Middle frontal gyrus (tissue), 1 donor: ENCODE measurements around the gene RAD50.
"Not testable (repeated sequence)": the region's sequence is repeated elsewhere in the genome, so short reads cannot be mapped to it uniquely, and the experiment has no call there.

ENCODE experiments used
- DNase-seq: peaks from one replicate; pipeline ENCODE4 v3.0.0-alpha.2; 2015; ENCODE audit warnings: low spot score; ENCODE audit errors: extremely low spot score

The RAD50 gene

DNA sequence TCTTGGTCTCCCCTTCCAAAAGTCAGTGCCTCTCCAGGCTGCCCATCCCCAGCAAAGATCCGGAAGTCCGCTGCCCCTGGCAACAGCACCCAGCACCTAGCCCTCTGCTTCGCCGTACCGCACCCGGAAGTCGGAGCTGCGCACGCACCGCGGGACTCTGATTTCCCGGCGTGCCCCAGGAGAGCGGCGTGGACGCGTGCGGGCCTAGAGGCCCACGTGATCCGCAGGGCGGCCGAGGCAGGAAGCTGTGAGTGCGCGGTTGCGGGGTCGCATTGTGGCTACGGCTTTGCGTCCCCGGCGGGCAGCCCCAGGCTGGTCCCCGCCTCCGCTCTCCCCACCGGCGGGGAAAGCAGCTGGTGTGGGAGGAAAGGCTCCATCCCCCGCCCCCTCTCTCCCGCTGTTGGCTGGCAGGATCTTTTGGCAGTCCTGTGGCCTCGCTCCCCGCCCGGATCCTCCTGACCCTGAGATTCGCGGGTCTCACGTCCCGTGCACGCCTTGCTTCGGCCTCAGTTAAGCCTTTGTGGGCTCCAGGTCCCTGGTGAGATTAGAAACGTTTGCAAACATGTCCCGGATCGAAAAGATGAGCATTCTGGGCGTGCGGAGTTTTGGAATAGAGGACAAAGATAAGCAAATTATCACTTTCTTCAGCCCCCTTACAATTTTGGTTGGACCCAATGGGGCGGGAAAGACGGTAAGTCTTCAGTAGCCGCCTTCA is at the start of gene RAD50:
TSS of gene RAD50 (plus strand) at position 215 of the 715 bp plus-strand sequence. CDS start at position 563, 348 bp downstream.
- peak; percentile 91 for DNase-seq

GRCh38 chr5:132510076-132510475 is 46.7 kb upstream of the RAD50 start:
- DNase-seq, result no peak

- not testable (repeated sequence) for DNase-seq
These were observed 43.0 kb upstream of the RAD50 start for GRCh38 chr5:132513618-132514336.

DNA sequence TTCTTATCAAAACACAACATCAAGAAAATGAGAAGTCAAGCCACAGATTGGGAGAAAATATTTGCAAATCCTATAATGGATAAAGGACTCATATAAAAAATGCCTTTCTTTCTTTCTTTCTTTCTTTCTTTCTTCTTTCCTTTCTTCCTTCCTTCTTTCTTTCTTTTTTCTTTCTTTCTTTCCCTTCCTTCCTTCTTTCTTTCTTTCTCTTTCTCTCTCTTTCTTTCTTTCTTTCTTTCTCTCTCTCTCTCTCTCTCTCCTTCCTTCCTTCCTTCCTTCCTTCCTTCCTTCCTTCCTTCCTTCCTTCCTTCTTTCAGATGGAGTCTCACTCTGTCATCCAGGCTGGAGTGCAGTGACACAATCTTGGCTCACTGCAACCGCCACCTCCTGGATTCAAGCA is 34.7 kb upstream of the RAD50 start:
- DNase-seq, result not testable (repeated sequence)

DNA sequence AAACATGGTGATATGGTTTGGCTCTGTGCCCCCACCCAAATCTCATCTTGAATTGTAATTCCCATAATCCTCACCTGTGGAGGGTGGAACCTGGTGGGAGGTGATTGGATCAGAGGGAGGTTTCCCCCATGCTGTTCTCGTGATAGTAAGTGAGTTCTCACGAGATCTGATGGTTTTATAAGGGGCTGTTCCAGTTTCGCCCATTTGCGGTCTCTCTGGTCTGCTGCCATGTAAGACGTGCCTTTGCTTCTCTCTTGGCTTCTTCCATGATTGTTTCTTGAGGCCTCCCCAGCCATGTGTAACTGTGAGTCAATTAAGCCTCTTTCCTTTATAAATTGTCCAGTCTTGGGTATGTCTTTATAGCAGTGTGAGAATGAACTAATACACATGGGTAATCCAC is 31.9 kb upstream of the RAD50 start:
- not testable (repeated sequence) for DNase-seq

- DNase-seq, result no peak
These were observed 31.5 kb upstream of the RAD50 start for GRCh38 chr5:132525299-132525724.

DNA sequence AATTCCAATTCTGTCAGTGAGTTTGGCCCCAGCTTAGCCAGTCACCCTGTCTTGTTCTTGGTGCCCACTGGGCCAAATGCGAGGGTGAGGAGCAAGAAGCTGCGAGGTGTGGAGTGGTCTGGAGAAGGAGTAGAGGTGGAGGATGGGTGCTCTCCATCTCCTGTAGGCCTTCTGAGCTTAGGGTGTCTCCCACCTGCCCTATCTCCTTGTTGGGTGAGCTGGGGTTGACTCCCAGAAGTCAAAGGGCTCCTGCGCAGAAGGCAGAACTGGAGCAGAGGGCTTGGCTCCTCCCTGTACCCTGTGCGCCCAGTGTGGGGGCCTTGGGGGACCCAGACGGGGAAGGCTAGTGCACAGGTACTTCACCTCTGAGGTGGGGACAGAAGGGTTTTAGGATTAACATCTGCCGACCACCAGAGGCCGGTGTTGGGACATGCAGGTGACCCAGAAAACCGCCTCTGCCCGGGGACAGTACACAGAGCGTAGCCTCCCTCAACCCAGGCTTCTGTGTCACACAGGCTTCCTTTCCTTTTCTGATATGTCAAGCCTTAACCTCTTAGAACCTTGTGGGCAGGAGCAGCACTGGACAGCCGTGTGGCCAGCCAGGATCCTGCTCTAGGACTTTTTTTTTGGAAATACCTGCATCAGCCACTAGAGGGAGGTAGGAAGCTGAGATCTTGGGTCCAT is 30.3 kb upstream of the RAD50 start:
- no peak for DNase-seq

DNA sequence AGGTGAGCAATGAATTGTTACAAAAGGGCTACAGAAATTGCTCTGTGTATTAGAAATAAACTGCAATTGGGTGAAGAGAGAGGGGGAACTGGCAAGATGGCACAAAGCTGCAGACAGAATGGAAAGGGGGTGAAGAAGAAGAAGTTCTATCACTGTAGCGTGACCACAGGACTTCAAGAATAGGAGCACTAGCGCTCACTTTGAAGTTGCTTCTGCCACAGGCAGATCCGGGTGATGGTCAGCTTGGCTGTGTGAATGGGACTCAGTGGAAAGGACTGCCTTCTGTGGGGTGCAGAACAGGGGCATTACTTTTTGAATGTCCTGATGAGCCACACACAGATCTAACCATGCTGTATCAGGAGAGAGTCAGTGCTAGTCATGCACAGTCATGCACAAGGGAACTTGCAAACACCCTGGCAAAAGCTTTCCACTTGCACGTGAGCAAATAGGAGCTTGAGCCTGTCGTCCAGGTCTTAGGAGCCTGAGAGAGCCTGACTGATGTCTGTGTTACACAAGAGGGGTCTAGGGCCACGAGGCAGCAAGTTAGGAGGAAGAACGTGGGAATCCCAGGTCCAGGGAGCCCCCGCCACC is 29.7 kb upstream of the RAD50 start:
- no peak for DNase-seq

DNA sequence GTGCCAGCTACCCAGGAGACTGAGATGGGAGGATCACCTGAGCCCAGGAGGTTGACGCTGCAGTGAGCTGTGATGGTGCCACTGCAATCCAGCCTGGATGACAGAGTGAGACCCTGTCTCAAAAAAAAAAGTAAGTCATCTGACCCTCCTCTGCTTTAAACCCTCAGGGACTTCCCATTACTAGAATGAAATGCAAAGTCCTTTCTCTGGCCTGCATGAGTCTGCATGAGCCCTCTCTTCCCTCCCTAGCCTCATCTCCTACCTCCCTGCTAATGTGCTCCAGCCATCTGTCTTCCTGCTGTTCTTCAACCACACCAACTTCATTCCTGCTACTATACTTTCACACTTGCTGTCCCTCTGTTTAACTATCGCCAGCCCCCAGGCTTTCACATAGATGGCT is 28.8 kb upstream of the RAD50 start:
- DNase-seq, result no peak

DNA sequence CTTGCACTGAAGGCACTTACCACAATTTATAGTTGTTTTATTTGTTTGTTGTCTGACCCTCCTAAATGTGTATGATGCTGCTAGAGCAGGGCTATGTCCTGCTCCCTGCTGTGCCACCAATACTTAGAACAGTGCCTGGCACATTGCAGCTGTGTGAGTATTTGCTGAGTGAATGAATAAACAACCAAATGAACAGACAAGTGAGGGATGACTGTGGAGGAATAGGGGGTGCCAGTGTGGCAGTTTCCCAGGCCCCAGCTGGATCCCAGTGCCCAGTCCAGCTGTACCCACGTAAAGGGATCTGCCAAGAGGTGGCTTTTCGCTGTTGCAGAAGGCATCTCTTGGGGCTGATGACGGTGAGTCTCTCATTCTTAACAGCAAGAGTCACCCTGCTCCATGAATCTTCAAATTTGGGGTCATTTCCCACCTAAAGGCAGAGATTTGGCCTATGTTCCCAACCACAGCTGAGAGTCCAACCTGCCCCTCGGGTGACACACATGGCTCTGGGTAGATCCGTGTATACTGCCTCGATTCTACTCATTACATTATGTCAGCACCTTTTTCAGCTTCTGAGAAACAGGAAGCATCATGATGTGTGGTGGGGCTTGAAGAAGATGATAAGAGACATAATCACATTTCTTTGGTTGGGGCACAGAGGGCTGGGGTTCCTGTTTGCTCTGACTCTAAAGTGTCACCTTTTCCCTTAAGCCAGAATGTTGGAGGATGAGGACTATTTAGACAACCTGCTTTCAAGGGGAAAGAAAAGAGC is 27.7 kb upstream of the RAD50 start:
- DNase-seq, result no peak

GRCh38 chr5:132530946-132531345 is 25.8 kb upstream of the RAD50 start:
- DNase-seq, result no peak

- DNase-seq, result no peak
These were observed 17.1 kb upstream of the RAD50 start for GRCh38 chr5:132539716-132540115.

DNA sequence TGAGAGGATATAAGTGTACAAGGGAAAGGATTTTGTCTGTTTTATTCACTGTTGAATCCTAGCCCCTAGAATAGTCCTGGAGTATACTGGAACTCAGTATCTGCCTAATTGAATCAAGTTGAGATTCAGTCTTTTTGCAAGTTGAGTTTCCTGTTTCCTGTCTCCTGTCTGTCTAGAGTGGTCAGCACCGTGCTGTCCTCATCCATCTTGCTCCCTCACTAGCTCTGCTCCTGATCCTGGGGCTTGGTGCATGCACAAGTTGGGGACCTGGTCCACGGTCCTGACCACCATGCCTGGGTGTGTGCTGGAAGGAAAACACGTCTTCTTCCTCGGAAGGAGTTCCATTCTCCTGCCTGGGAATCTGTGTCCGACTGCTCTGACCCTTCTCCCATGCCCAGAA is 16.6 kb upstream of the RAD50 start:
- no peak for DNase-seq

GRCh38 chr5:132540764-132541163 is 16.0 kb upstream of the RAD50 start:
- DNase-seq, result no peak

- no peak for DNase-seq
These were observed 13.1 kb upstream of the RAD50 start, which contains the start of gene IL5 for GRCh38 chr5:132543472-132544201. Gene IL5 (minus strand): TSS chr5:132543522. CDS start chr5:132543478, 44 bp downstream.

DNA sequence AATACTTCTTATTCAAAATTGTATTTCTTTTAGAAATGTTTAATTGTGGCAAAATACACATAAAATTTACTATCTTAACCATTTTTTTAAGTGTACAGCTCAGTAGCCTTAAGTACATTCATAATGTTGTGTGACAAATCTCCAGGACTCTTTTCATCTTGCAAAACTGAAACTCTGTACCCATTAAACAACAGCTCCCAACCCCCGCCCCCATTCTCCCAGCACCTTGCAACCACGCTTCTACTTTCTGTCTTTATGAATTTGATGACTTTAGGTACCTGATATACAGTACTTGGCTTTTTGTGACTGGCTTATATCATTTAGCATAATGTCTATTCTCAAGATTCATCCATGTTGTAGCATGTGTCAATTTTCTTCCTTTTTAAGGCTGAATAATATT is 10.7 kb upstream of the RAD50 start:
- DNase-seq, result no peak

DNA sequence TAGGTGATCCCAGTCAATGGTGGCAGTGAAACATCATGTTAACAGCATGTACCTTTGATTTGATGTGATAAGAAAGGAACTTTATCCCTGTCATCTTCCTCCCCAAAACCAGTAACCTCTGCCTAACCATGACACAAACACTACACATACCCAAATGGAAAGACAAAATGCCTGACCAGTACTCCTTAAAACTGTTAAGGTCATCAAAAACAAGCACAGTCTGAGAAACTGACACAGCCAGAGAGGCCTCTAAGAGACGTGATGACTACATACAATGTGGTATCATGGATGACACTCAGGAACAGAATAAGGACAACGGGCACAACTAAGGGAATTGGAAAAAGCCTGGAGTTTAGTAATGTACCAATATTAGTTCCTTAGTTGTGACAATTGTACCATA is 9.5 kb upstream of the RAD50 start:
- DNase-seq, result no peak

DNA sequence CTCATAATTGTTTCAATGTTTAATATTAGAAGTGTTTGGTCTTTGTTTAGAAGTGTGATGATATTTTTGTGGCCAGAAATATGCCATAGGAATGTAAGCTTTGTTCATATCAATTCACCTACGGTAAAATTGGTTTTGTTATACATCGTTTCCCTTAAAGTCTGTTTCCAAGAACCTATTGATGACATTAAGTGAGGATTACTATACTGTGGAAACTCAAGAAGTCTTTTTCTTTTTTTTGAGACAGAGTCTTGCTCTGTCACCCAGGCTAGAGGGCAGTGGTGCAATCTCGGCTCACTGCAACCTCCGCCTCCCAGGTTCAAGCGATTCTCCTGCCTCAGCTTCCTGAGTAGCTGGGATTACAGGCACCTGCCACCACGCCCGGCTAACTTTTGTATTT is 7.9 kb upstream of the RAD50 start:
- DNase-seq, result not testable (repeated sequence)

DNA sequence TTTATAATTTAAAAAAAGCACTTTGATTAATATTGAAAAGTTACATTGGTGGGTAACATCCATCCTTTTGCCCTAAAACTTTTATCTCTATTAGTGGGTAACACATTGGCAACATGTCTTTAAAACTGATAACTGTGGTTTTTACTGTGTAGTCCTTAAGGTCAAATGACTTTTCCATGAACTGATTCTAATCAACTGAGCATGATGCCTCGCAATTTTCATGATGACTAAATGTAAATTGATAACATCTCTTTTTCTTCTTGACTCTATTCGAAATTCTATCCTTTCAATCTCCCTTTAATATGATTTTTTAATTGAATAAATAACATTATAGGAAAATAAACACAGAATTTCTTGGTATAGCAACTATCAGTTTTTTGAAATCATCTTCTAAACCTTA is 7.2 kb upstream of the RAD50 start:
- no peak for DNase-seq

GRCh38 chr5:132556153-132556762 is 519 bp upstream of the RAD50 start:
- no peak for DNase-seq
